HG03342 (cell line): ENCODE data around the gene RPP21.
"Not testable (repeated sequence)": the region's sequence is repeated elsewhere in the genome, so short reads cannot be mapped to it uniquely, and the experiment has no call there.

Experiments used
- ATAC-seq: cut with Tn5 transposase; IDR thresholded peaks from one replicate; pipeline ENCODE4 v1.9.1; 2021; ENCODE audit warnings: mild to moderate bottlenecking, moderate library complexity; ENCODE audit not compliant: unreplicated experiment

The RPP21 gene

GRCh38 chr6:30369280-30369679 lies 24.3 kb downstream of the RPP21 start:
- not testable (repeated sequence) for ATAC-seq

DNA sequence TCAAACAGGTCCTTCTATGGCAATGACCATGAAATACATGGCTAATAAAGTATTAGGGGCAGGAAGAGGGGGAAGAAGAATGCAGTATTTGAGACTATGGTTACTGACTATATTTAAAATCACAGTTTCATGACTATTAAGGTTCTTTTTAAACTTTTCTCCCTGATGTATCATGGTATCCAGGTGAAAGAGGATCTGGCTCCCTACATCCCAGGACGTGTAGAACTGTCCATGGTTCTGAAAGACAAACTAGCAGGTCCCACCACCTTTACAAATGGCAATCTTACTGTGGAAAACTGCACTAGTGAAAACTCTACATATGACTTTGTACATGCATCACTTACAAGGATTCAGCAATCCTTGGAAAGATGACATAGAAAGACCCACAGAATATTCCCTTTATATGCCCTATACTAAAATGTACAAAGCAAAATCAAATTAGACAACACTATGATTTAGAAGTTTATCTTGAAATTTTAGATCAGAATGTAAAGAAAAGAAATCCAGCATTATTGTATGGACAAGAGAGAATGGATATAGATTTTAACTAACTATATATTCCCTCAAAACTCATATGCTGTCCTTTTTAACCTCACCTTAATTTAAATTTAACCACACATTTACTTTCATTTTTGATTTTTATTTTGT lies 33.5 kb downstream of the RPP21 start:
- ATAC-seq, result no peak

DNA sequence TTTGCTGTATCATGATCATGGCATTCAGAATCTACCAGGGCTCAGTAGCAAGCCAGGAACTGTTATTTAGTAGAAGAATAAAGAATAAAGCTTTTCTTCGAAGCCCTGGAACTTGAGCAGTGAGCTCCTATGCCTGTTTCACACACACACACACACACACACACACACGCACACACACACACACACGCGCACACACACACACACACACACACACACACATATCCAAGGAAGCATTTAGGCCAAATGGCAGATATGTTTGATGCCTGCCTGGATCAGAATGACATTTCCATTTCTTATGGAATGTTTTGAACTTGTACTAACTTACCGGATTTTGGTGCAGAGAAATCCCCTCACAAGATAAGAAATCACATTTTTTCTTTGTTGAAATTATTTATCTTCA lies 35.5 kb downstream of the RPP21 start:
- ATAC-seq, result no peak

- no peak for ATAC-seq
These were observed 41.2 kb downstream of the RPP21 start for GRCh38 chr6:30386166-30386565.

DNA sequence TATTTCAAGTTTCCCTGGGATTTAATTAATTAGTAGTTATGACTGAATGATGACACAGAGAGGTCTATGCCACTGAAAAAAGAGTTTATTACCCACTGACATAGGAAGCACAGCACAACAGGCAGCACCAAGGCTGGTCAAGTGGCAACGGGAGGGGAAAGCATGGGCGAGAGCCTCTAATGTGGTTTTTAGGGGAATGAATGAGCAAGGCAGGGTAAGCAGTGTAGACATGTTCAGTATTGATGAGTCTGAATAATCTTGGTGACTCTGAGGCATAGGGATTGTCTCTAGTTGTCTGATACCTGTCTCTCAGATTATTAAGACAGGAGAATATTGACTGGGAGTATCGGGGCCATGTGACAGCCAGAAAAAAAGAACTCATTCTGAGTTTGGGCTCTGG lies 46.3 kb downstream of the RPP21 start:
- no peak for ATAC-seq

DNA sequence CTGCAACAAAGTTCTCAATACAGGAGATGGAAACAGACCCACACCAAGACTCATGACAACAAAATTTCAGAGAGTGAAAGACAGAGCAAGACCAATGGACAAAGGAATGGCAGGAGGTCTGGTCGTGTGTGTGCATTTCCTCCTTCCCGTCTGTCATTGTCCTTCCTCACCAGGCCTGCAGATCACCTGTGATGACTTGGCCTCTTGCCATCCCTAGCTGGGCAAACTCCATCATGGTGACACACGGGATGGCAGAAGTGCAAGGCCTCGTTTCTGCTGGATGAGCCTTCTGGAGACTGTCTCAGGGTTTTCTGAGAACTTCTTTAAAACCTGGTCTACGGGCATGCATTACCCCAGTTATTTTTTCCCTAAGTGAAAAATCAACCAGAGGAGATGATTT lies 49.2 kb downstream of the RPP21 start:
- ATAC-seq, result no peak
